Heart left ventricle (tissue), 13 donors: Measurements from ENCODE around the gene CCL1.

Experiments used
- POLR2A ChIP-seq, 2 donors: fragments of 450-650 bp; IDR thresholded peaks; one replicate each; pipeline ENCODE4 v1.6.1; 2017; ENCODE audit warnings: antibody characterized with exemption in 2 of 2, mild to moderate bottlenecking in 2 of 2, moderate library complexity in 2 of 2
- TF ChIP-seq, protein P1 (sequence below), 12 donors: fragments of 200-600 bp; sonication (generic) in 4 of 12; IDR thresholded peaks; one replicate each; pipeline versions ENCODE4 v1.5.0 to v1.8.0; 2018 to 2022; ENCODE audit warnings: antibody characterized with exemption in 12 of 12, mild to moderate bottlenecking in 5 of 12
- donor health status: ischemic (EF 13 %, LVEDD 7.1; RV severe dilation, severe dysfunction).
- donor health status: DM: no; HTN: yes; CAD: no.
- donor health status: DM: no; HTN: no; CAD: no.
- donor health status: ischemic (EF 25% LVEDD 6.9; RV normal size, moderate dysfunction).
- donor health status: ischemic (EF 25% LVEDD 5.7; RV mildly dilated, moderate dysfunction).
- donor health status: ischemic (EF 35%, LVEDD 5.7; RV mildly dilated, moderate dysfunction).
- donor health status: nonischemic (EF 11% LVEDD 7.7; RV severe dilation, severe dysfunction).
- donor health status: DM: yes; HTN: yes; CAD: no.
- donor health status: PGD.
- donor health status: ischemic (EF 29% LVEDD 5.4; RV normal size, mild dysfunction).
- donor health status: nonischemic (EF 23%, LVEDD 6.1; RV moderate dilation, normal function).

- TF ChIP-seq, protein P1, sequence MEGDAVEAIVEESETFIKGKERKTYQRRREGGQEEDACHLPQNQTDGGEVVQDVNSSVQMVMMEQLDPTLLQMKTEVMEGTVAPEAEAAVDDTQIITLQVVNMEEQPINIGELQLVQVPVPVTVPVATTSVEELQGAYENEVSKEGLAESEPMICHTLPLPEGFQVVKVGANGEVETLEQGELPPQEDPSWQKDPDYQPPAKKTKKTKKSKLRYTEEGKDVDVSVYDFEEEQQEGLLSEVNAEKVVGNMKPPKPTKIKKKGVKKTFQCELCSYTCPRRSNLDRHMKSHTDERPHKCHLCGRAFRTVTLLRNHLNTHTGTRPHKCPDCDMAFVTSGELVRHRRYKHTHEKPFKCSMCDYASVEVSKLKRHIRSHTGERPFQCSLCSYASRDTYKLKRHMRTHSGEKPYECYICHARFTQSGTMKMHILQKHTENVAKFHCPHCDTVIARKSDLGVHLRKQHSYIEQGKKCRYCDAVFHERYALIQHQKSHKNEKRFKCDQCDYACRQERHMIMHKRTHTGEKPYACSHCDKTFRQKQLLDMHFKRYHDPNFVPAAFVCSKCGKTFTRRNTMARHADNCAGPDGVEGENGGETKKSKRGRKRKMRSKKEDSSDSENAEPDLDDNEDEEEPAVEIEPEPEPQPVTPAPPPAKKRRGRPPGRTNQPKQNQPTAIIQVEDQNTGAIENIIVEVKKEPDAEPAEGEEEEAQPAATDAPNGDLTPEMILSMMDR (IDR thresholded peaks at IDR 0.05), result no peak
- no peak for TF ChIP-seq POLR2A (IDR thresholded peaks at IDR 0.05)
Observed at GRCh38 chr17:34401165-34401564, 38.1 kb upstream of the CCL1 start.
